Mesenchymal stem cell (in vitro differentiated cells and primary cell): ENCODE measurements around the gene EEPD1.

Experiments used
- DNase-seq: peaks from one replicate; pipeline ENCODE4 v3.0.0-alpha.2; 2013
- H2AFZ ChIP-seq: one replicate; pipeline ENCODE4 v1.6.1; 2013; ENCODE audit warnings: low read depth, mild to moderate bottlenecking, control low read depth, inconsistent platforms, low read length, moderate library complexity
- H2AK5ac ChIP-seq: 2 replicates; pipeline ENCODE4 v1.6.1; 2013; ENCODE audit warnings: low read length, moderate library complexity, mild to moderate bottlenecking, inconsistent platforms; ENCODE audit not compliant: severe bottlenecking
- H2BK120ac ChIP-seq: one replicate; pipeline ENCODE4 v1.6.1; 2013; ENCODE audit warnings: low read depth, mild to moderate bottlenecking, inconsistent platforms, low read length, moderate library complexity
- H2BK12ac ChIP-seq, 2 experiments: one replicate each; pipeline ENCODE4 v1.6.1; 2013; ENCODE audit warnings: inconsistent platforms in 2 of 2, low read length in 2 of 2, mild to moderate bottlenecking in 2 of 2, moderate library complexity in 2 of 2, control low read depth in 1 of 2
- H2BK15ac ChIP-seq: one replicate; pipeline ENCODE4 v1.6.1; 2013; ENCODE audit warnings: mild to moderate bottlenecking, low read depth, inconsistent platforms; ENCODE audit not compliant: poor library complexity, severe bottlenecking
- H2BK5ac ChIP-seq: 2 replicates; pipeline ENCODE4 v1.6.1; 2013; ENCODE audit warnings: low read depth, mild to moderate bottlenecking, low read length, control low read depth, inconsistent platforms; ENCODE audit not compliant: poor library complexity, severe bottlenecking
- H3K14ac ChIP-seq, 2 experiments: one replicate each; pipeline ENCODE4 v1.6.1; 2013; ENCODE audit warnings: inconsistent platforms in 2 of 2, low read length in 2 of 2, control low read depth in 1 of 2, mild to moderate bottlenecking in 1 of 2, moderate library complexity in 1 of 2
- H3K18ac ChIP-seq, 2 experiments: one replicate each; pipeline ENCODE4 v1.6.1; 2013; ENCODE audit warnings: inconsistent platforms in 2 of 2, low read length in 2 of 2, control low read depth in 1 of 2, low read depth in 1 of 2, mild to moderate bottlenecking in 1 of 2
- H3K23ac ChIP-seq, 2 experiments: one replicate each; pipeline ENCODE4 v1.6.1; 2013; ENCODE audit warnings: inconsistent platforms in 2 of 2, low read length in 2 of 2, mild to moderate bottlenecking in 2 of 2, moderate library complexity in 2 of 2, control low read depth in 1 of 2
- H3K27ac ChIP-seq: 2 replicates; pipeline ENCODE4 v1.5.1; 2013; ENCODE audit warnings: mild to moderate bottlenecking, moderate library complexity, low read length, control low read depth, inconsistent platforms; ENCODE audit not compliant: poor library complexity, severe bottlenecking
- H3K27me3 ChIP-seq, 2 experiments: 2 replicates each; pipeline versions ENCODE4 v1.6.1 to v1.7.0; 2013; ENCODE audit warnings: low read length in 2 of 2, mild to moderate bottlenecking in 2 of 2, moderate library complexity in 2 of 2, control low read depth in 1 of 2, inconsistent platforms in 1 of 2; ENCODE audit not compliant: control insufficient read depth in 1 of 2, insufficient read depth in 1 of 2
- H3K36me3 ChIP-seq, 2 experiments: 2 replicates each; pipeline versions ENCODE4 v1.6.1 to v1.7.0; 2013; ENCODE audit warnings: low read length in 2 of 2, control low read depth in 1 of 2, inconsistent platforms in 1 of 2, low read depth in 1 of 2, mild to moderate bottlenecking in 1 of 2; ENCODE audit not compliant: insufficient read depth in 2 of 2, control insufficient read depth in 1 of 2
- H3K4ac ChIP-seq, 2 experiments: one replicate each; pipeline ENCODE4 v1.6.1; 2013; ENCODE audit warnings: inconsistent platforms in 2 of 2, low read length in 2 of 2, mild to moderate bottlenecking in 2 of 2, moderate library complexity in 2 of 2, control low read depth in 1 of 2, low read depth in 1 of 2
- H3K4me1 ChIP-seq: 2 replicates; pipeline ENCODE4 v1.6.1; 2013; ENCODE audit warnings: low read depth, low read length, control low read depth; ENCODE audit not compliant: control insufficient read depth, insufficient read depth
- H3K4me2 ChIP-seq: 2 replicates; pipeline ENCODE4 v1.6.1; 2013; ENCODE audit warnings: low read length, mild to moderate bottlenecking, inconsistent platforms; ENCODE audit not compliant: poor library complexity, severe bottlenecking
- H3K4me3 ChIP-seq, 2 experiments: 2 replicates each; pipeline versions ENCODE4 v1.5.1 to v1.7.0; 2013; ENCODE audit warnings: low read length in 2 of 2, mild to moderate bottlenecking in 2 of 2, control low read depth in 1 of 2, low read depth in 1 of 2; ENCODE audit not compliant: insufficient read depth in 1 of 2
- H3K79me1 ChIP-seq: replicated peaks from 2 replicates; pipeline ENCODE4 v1.6.1; 2013; ENCODE audit warnings: mild to moderate bottlenecking, control low read depth, low read length, inconsistent platforms; ENCODE audit not compliant: poor library complexity, severe bottlenecking
- H3K9ac ChIP-seq: 2 replicates; pipeline ENCODE4 v1.7.0; 2013; ENCODE audit warnings: mild to moderate bottlenecking, low read length, moderate library complexity
- H3K9me3 ChIP-seq: 2 replicates; pipeline ENCODE4 v1.7.0; 2013; ENCODE audit warnings: mild to moderate bottlenecking, low read length; ENCODE audit not compliant: control insufficient read depth
- H4K8ac ChIP-seq: one replicate; pipeline ENCODE4 v1.6.1; 2013; ENCODE audit warnings: inconsistent platforms, mild to moderate bottlenecking, low read length, moderate library complexity
- H4K91ac ChIP-seq: one replicate; pipeline ENCODE4 v1.6.1; 2013; ENCODE audit warnings: mild to moderate bottlenecking, low read length, inconsistent platforms
- WGBS: methylation state at CpG from one replicate; pipeline ENCODE4 v1.1.7; 2013; ENCODE audit warnings: mixed read lengths; 5-methylcytosine and 5-hydroxymethylcytosine counted together

Gene EEPD1

GRCh38 chr7:36155811-36156361, 2.8 kb downstream of the EEPD1 start:
- Histone ChIP-seq H3K4ac (no peak overlapping the region), H3K4me2 (peak overlapping the region; percentile 9), H2BK5ac (no peak overlapping the region), H3K4me3 (peak overlapping the region in 1 of 2 experiments; percentile 85), H3K27ac (no peak overlapping the region), H3K27me3 (no peaks in the 10 kb centered on the region), H2BK15ac (no peak overlapping the region), H4K8ac (no peak overlapping the region), H3K4me1 (peaks cover 23% of the 10 kb centered on the region), H2BK120ac (no peak overlapping the region), H2AK5ac (no peak overlapping the region), H4K91ac (no peak overlapping the region), H2AFZ (no peak overlapping the region), H2BK12ac (no peak overlapping the region), H3K36me3 (peaks cover 0 to 12% of the 10 kb centered on the region in 2 experiments), H3K9ac (peak overlapping the region; percentile 52), H3K9me3 (no peaks in the 10 kb centered on the region), H3K14ac (no peak overlapping the region), H3K18ac (no peak overlapping the region), H3K79me1 (no peaks in the 10 kb centered on the region), H3K23ac (no peak overlapping the region)
- WGBS, result 57% methylated on average over 10 of the region's 12 CpGs
- peak; percentile 6 for DNase-seq

- H2AK5ac ChIP-seq, result no peak overlapping the region
- 99% methylated on average over 5 of the region's 9 CpGs for WGBS
- peaks cover 0 to 12% of the 10 kb centered on the region in 2 experiments for H3K36me3 ChIP-seq
- DNase-seq, result no peak
- H3K4me1 ChIP-seq, result peaks cover 19% of the 10 kb centered on the region
- H3K4me2 ChIP-seq, result no peak overlapping the region
- no peak overlapping the region for H2BK120ac ChIP-seq
- H3K14ac ChIP-seq, result peak overlapping the region in 1 of 2 experiments; percentile 22
- no peak overlapping the region for H3K18ac ChIP-seq
- no peak overlapping the region for H3K4ac ChIP-seq
- no peaks in the 10 kb centered on the region for H3K27me3 ChIP-seq
- H2AFZ ChIP-seq, result no peak overlapping the region
- no peak overlapping the region for H3K4me3 ChIP-seq
- H2BK5ac ChIP-seq, result no peak overlapping the region
- no peaks in the 10 kb centered on the region for H3K79me1 ChIP-seq
- H3K23ac ChIP-seq, result no peak overlapping the region
- H2BK15ac ChIP-seq, result no peak overlapping the region
- no peak overlapping the region for H4K8ac ChIP-seq
- H2BK12ac ChIP-seq, result no peak overlapping the region
- no peak overlapping the region for H3K27ac ChIP-seq
- no peak overlapping the region for H3K9ac ChIP-seq
- H4K91ac ChIP-seq, result no peak overlapping the region
- no peaks in the 10 kb centered on the region for H3K9me3 ChIP-seq
Measured at GRCh38 chr7:36157527-36158320, 4.7 kb downstream of the EEPD1 start.

- Histone ChIP-seq H3K4me2 (no peak overlapping the region), H3K79me1 (no peaks in the 10 kb centered on the region), H3K9ac (no peak overlapping the region), H2BK5ac (no peak overlapping the region), H3K18ac (no peak overlapping the region), H2AK5ac (no peak overlapping the region), H3K4me1 (peaks cover 19% of the 10 kb centered on the region), H3K4ac (no peak overlapping the region), H3K27me3 (no peaks in the 10 kb centered on the region), H3K36me3 (peaks cover 0 to 12% of the 10 kb centered on the region in 2 experiments), H2BK12ac (no peak overlapping the region), H2BK15ac (no peak overlapping the region), H4K8ac (no peak overlapping the region), H3K23ac (no peak overlapping the region), H3K14ac (no peak overlapping the region), H4K91ac (no peak overlapping the region), H3K9me3 (no peaks in the 10 kb centered on the region), H2AFZ (no peak overlapping the region), H3K27ac (no peak overlapping the region), H3K4me3 (no peak overlapping the region), H2BK120ac (no peak overlapping the region)
- WGBS, result 100% methylated on average over 2 of the region's 2 CpGs
- DNase-seq, result no peak
Measured at GRCh38 chr7:36158321-36158605, 5.2 kb downstream of the EEPD1 start.

GRCh38 chr7:36159618-36160017, 6.6 kb downstream of the EEPD1 start:
- Histone ChIP-seq H3K27ac (no peak overlapping the region), H4K91ac (no peak overlapping the region), H3K14ac (no peak overlapping the region), H4K8ac (no peak overlapping the region), H3K27me3 (no peaks in the 10 kb centered on the region), H3K4ac (no peak overlapping the region), H3K23ac (no peak overlapping the region), H3K4me3 (no peak overlapping the region), H2BK120ac (no peak overlapping the region), H2AFZ (no peak overlapping the region), H2BK5ac (no peak overlapping the region), H2BK12ac (no peak overlapping the region), H3K36me3 (peaks cover 0 to 12% of the 10 kb centered on the region in 2 experiments), H3K79me1 (no peaks in the 10 kb centered on the region), H3K4me2 (no peak overlapping the region), H3K9me3 (no peaks in the 10 kb centered on the region), H3K4me1 (peaks cover 8% of the 10 kb centered on the region), H3K9ac (no peak overlapping the region), H2BK15ac (no peak overlapping the region), H3K18ac (no peak overlapping the region), H2AK5ac (no peak overlapping the region)
- DNase-seq, result no peak
- WGBS, result 94% methylated on average over 3 of the region's 3 CpGs
